Fibroblast of the aortic adventitia (primary cell): ENCODE measurements around the gene TP63. TPM values are rescaled to one million over a fixed set of nuclear protein-coding genes. Genes with fewer than 3 reads are reported as not detected.

Experiments
- DNase-seq: peaks from one replicate; pipeline ENCODE4 v3.0.0-alpha.2; 2010; ENCODE audit warnings: low read depth
- H3K4me3 ChIP-seq: 2 replicates; pipeline ENCODE4 v1.5.1; 2011; ENCODE audit warnings: low read depth, mild to moderate bottlenecking, control low read depth, low read length, moderate library complexity
- CTCF ChIP-seq: IDR thresholded peaks from 2 replicates; pipeline ENCODE4 v1.5.1; 2011; ENCODE audit warnings: mild to moderate bottlenecking, low read length, control low read depth, inconsistent platforms; ENCODE audit not compliant: insufficient read depth
- total RNA-seq: library from RNA; depleted of rRNA; stranded (reverse); fragments of >200 nt; gene quantifications from 2 replicates; pipeline ENCODE4 v1.2.3, GENCODE V29; 2012; ENCODE audit warnings: low replicate concordance

The TP63 gene
- total RNA-seq, 1 donor, result 0.18 TPM

GRCh38 chr3:189754356-189754755, 123.2 kb downstream of the TP63 start:
- TF ChIP-seq CTCF, result no peak
- H3K4me3 ChIP-seq, result no peak overlapping the region
- DNase-seq, result no peak

- no peak for DNase-seq
- no peak overlapping the region for H3K4me3 ChIP-seq
- no peak for TF ChIP-seq CTCF
Measured at GRCh38 chr3:189756582-189757078, 125.4 kb downstream of the TP63 start.

DNA sequence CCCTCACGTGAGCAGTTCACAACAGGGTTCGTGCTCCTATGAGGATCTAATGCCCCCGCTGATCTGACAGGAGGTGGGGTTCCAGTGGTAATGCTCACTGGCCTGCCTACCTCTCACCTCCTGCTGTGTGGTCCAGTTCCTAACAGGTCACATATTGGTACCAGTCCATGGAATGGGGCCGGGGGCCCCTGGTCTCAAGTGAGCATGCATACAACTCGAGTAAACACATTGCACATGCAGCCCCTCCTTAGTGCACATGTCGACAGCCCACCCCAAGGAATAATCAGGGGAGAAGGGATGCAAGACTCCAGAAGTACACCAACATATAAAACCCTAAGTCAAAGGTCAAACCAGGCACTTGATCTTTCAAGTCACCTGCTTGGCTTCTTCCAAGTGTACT, 127.0 kb downstream of the TP63 start:
- no peak overlapping the region for H3K4me3 ChIP-seq
- no peak for DNase-seq
- TF ChIP-seq CTCF, result no peak

DNA sequence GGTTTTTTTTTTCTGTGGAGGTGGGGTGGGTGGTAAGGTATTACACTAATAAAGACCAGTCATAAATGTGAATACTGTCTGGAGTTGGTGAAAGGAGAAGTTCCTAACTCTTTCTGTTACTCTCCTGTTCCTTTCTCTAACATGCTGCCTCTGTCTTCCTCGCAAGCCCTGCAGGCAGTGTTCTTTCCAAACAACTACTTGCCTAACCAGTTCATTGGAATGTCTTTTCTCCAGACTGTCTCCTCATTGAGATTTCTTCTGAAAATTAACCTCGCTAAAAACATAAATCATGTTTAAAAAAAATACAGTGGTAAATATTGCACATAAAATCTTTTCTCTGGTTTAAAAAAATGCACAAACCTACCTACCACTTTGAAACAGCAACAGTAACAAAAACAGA, 135.2 kb downstream of the TP63 start:
- no peak for TF ChIP-seq CTCF
- peak; percentile 12 for DNase-seq
- no peak overlapping the region for H3K4me3 ChIP-seq

DNA sequence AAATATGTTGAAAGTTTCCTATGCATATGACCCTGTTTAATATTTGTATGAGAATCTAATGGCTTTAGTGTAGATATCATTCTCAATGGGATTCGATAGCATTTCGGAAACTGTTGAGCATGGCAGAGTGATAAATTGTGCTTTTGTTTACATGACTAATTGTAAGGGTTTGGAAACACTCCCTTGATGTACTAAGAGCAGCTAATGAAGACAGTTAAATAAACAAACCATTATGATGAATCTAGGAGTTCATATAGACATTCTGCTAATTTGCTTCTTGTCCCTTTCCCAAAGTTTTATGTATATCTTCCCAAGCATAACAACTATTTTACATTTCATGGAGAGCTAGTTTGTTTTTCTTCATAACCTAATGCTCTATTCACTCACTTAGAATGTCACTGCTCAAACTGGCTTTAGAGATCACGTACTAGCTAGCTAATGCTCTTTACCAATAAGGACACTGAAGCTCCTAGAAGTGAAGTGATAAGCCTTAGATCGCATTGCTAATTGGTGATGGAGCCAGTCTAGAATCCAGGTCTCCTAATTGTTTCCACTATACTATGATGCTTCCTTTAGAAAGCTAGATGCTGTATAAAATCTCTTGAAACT, 140.8 kb downstream of the TP63 start:
- no peak for TF ChIP-seq CTCF
- no peak for DNase-seq
- no peak overlapping the region for H3K4me3 ChIP-seq

GRCh38 chr3:189772584-189772983, 141.4 kb downstream of the TP63 start:
- peak; percentile 74 for DNase-seq
- H3K4me3 ChIP-seq, result peak overlapping the region; percentile 9
- TF ChIP-seq CTCF, result no peak

GRCh38 chr3:189773056-189773455, 141.9 kb downstream of the TP63 start:
- peak; percentile 89 for DNase-seq
- H3K4me3 ChIP-seq, result no peak overlapping the region
- no peak for TF ChIP-seq CTCF
